Activated T-cell treated with anti-CD3 and anti-CD28 coated beads, Interleukin-2, amount 50 U/mL, for 72 hours (primary cell): ENCODE results near the gene ARHGAP15. TPM values are rescaled to one million over a fixed set of nuclear protein-coding genes. Genes with fewer than 3 reads are reported as not detected.
"Not testable (repeated sequence)": the region's sequence is repeated elsewhere in the genome, so short reads cannot be mapped to it uniquely, and the experiment has no call there.

Experiments used
- ATAC-seq, 2 donors: fragments of 150-1000 bp; cut with Tn5 transposase; replicated peaks in 1 of 2; 2 replicates each; pipeline ENCODE4 v1.10.0; 2021; ENCODE audit warnings: moderate library complexity in 2 of 2, mild to moderate bottlenecking in 1 of 2
- DNase-seq, 2 donors: peaks; one replicate each; pipeline ENCODE4 v3.0.0; 2021 to 2022; ENCODE audit warnings: mixed read lengths in 1 of 2
- H3K27ac Mint-ChIP-seq: one replicate; pipeline ENCODE4 v1.8.0; 2022; ENCODE audit warnings: mild to moderate bottlenecking, moderate library complexity, mixed read lengths
- H3K27me3 Mint-ChIP-seq: one replicate; pipeline ENCODE4 v1.8.0; 2022; ENCODE audit warnings: low read depth, mixed read lengths
- H3K36me3 Mint-ChIP-seq, 2 donors: one replicate each; pipeline ENCODE4 v1.8.0; 2022; ENCODE audit warnings: mixed read lengths in 2 of 2, mild to moderate bottlenecking in 1 of 2; ENCODE audit not compliant: insufficient read depth in 2 of 2
- H3K4me1 Mint-ChIP-seq: one replicate; pipeline ENCODE4 v1.8.0; 2022; ENCODE audit warnings: low read depth, mixed read lengths
- H3K4me3 Mint-ChIP-seq, 2 donors: one replicate each; pipeline ENCODE4 v1.8.0; 2022; ENCODE audit warnings: mild to moderate bottlenecking in 2 of 2, mixed read lengths in 2 of 2, moderate library complexity in 2 of 2
- H3K9me3 Mint-ChIP-seq, 2 donors: one replicate each; pipeline ENCODE4 v1.8.0; 2022; ENCODE audit warnings: mixed read lengths in 2 of 2
- total RNA-seq, 2 donors: library from RNA; stranded (reverse); gene quantifications; one replicate each; pipeline ENCODE4 v1.2.3, GENCODE V29; 2022

ARHGAP15 gene
- 100 to 1,000 TPM in 1 of 2 donors, 10 to 100 TPM in 1; 94.6 to 111 TPM for total RNA-seq

DNA sequence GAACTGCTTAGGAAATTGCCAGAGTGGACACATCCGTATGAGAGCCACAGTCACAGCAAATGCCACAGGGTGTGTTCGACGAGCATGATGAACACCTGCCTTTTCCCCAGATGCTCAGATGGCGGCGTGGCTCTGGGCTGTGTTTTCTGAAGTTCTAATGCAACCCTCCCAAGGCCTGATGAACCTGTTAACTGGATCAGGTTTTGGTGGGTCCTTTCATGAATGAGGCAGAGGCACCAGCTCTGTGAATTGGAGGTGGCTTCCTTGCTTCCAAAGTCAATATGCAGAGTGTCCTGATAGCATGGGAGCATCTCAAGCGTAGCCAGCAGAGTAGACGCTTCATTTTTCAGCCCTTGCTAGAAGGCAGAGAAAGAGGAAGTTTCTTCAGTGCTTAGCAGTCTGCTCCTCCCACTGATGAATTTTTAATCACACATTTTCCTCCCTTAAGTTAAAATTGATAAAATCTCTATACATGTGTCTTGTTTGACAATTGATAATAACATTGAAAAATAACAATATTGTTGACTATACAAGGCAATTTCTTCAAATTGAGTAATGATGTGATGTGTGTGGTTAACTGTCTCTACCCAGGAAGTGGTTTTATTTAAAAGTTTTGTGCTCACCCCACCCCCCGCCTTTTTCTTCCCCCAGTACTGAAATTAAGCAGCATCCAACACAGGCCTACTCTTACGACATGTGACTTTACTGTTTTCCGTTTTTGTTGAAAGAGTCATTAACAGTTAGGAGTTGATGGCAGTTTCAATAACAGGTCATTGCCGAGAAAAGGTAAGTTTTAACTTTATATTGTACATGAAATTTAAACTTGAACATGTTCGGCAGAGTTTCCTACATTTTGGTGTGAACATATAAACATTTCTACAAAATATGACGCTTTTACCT is at the start of gene ARHGAP15:
TSS of gene ARHGAP15 (plus strand) at position 739 of the 900 bp plus-strand sequence.
- Mint-ChIP-seq H3K4me3 (peak within 1 kb of the TSS; percentile 84 to 93), H3K9me3 (no peaks in the 10 kb centered on the region), H3K4me1 (peaks cover 44% of the 10 kb centered on the region), H3K27me3 (no peaks in the 10 kb centered on the region), H3K36me3 (peaks cover 5 to 9% of the 10 kb centered on the region in 2 donors), H3K27ac (peak within 1 kb of the TSS; percentile 99)
- peak; percentile 87 to 88 for ATAC-seq
- peak; percentile 70 to 71 for DNase-seq

DNA sequence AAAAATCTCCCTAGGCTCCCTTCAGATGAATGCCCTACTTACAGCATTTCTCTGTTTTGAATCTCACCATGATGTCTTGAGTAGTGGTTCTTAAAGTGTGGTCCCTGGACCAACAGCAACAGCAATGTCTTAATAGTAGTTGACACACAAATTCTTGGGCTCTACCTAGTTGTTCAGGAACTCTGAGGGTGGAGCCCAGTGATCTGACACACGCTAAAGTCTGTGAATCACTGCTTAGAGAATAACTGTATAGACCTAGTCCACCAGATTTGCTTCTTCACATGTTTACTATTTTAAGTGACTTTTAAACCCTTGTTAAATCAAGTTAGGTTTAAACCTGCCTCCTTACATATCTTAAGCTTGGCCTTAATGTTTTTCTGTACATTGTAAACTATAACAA is 47.6 kb upstream of the ARHGAP15 start:
- peaks cover 0 to 2% of the 10 kb centered on the region in 2 donors for H3K36me3 Mint-ChIP-seq
- no peaks in the 10 kb centered on the region for H3K9me3 Mint-ChIP-seq
- H3K4me3 Mint-ChIP-seq, result no peak overlapping the region
- no peak for ATAC-seq
- no peak for DNase-seq
- H3K27me3 Mint-ChIP-seq, result no peaks in the 10 kb centered on the region
- no peak overlapping the region for H3K27ac Mint-ChIP-seq
- H3K4me1 Mint-ChIP-seq, result peaks cover 24% of the 10 kb centered on the region

DNA sequence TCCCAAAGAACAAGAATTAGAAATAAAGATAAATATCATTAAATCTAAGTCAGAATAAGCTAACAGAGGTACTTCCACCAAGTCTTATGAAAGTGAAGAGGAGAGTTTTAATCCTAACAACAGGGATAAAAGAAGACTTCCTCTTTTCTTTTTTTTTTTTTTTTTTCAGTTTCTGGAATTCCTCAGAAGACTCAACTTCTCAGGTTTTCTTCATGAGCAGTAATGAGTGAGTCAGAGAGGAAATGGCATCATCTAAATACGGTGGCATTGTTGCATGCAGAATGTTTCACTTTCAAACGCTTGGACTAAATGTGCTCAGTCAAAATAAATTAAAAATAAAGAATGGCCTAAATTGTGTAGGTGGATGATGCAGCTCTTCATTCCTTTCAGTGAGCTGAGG is 45.6 kb upstream of the ARHGAP15 start:
- Mint-ChIP-seq H3K4me3 (peak overlapping the region; percentile 3 to 44), H3K36me3 (no peaks in the 10 kb centered on the region), H3K9me3 (no peaks in the 10 kb centered on the region), H3K4me1 (peaks cover 24% of the 10 kb centered on the region), H3K27ac (peak overlapping the region; percentile 75), H3K27me3 (no peaks in the 10 kb centered on the region)
- ATAC-seq (peak; percentile 59 to 82), DNase-seq (peak in 1 of 2 donors; percentile 2)

DNA sequence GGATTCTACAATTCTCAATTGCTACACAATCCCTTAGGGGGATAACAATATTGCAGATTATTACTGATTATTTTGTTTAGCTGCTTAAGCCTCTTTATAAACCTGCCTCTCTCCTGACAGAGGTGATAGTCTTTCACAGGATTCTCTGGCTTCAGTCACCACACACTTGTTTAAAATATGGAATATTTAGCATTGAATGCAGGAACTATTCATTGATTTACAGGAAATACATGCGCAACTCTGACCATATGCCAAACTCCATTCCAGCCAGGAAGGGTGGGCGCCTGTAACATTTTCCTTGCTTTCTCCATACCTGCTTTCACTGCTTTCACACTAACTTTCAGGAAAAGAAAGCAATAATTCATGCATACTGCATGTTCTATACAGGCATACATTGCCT is 44.8 kb upstream of the ARHGAP15 start:
- no peaks in the 10 kb centered on the region for H3K36me3 Mint-ChIP-seq
- DNase-seq (no peak), ATAC-seq (no peak)
- peak overlapping the region in 1 of 2 donors; percentile 64 for H3K4me3 Mint-ChIP-seq
- no peaks in the 10 kb centered on the region for H3K27me3 Mint-ChIP-seq
- H3K9me3 Mint-ChIP-seq, result no peaks in the 10 kb centered on the region
- peak overlapping the region; percentile 24 for H3K27ac Mint-ChIP-seq
- H3K4me1 Mint-ChIP-seq, result peaks cover 24% of the 10 kb centered on the region

DNA sequence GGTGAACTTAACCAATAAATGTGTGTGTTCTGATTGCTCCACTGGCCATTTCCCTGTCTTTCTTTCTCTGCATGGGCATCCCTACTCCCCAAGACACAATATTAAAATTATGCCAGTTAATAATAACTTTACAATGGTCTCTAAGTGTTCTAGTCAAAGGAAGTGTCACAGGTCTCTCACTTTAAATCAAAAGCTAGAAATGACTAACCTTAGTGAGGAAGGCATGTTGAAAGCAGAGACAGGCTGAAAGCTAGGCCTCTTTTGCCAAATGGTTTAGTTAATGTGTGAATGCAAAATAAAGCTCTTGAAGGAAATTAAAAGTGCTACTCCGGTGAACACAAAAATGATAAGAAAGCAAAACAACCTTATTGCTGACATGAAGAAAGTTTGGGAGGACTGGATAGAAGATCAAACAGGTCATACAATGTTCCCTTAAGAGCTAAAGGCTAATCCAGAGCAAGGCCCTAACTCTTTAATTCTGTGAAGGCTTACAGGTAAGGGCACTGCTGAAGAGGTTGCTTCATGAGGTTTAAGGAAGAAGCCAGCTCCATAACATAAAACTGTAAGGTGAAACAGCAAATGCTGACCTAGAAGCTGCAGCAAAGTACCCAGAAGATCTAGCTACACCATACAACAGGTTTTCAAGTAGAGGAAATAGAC is 44.0 kb upstream of the ARHGAP15 start:
- H3K36me3 Mint-ChIP-seq, result no peaks in the 10 kb centered on the region
- H3K4me3 Mint-ChIP-seq, result peak overlapping the region; percentile 23 to 64
- peaks cover 24% of the 10 kb centered on the region for H3K4me1 Mint-ChIP-seq
- ATAC-seq (peak; percentile 67 to 72), DNase-seq (no peak)
- H3K9me3 Mint-ChIP-seq, result no peaks in the 10 kb centered on the region
- H3K27ac Mint-ChIP-seq, result peak overlapping the region; percentile 86
- no peaks in the 10 kb centered on the region for H3K27me3 Mint-ChIP-seq

DNA sequence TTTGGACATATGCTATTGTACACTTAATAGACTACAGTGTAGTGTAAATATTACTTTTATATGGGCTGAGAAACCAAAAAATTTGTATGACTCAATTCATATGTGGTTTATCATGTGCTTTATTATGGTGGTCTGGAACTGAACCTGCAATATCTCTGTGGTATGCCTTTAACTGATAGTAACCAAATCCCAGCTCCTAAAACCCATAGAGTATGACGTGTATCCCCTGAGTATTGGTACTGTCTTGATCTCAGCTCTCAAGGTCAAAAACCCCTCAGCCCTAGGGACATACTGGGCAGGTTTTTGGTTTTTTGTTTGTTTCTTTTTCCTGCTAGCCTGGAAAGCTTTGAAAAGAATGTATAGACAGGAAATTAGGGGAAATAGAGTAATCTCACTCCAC is 42.2 kb upstream of the ARHGAP15 start:
- Mint-ChIP-seq H3K27ac (no peak overlapping the region), H3K9me3 (no peaks in the 10 kb centered on the region), H3K4me1 (peaks cover 24% of the 10 kb centered on the region), H3K27me3 (no peaks in the 10 kb centered on the region), H3K4me3 (no peak overlapping the region), H3K36me3 (no peaks in the 10 kb centered on the region)
- DNase-seq (no peak), ATAC-seq (peak; percentile 41 to 52)

DNA sequence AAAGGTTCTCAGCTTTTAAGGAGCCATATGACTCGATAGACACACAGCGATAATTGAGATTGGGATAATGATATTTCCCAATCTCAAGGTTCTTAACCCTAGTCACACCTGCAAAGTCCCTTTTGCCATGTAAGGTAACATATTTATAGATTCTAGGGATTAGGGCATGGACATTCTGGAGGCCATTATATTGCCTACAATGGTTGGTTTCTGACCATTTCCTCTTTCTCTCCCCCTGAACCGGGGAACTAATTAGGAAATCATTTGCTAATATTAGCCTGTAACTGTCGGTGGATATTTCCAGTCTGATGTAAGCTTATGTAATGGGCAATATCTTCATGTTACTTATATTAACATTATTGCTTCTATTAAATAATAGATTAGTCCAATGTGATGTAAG is 40.8 kb upstream of the ARHGAP15 start:
- DNase-seq (no peak), ATAC-seq (no peak)
- Mint-ChIP-seq H3K9me3 (no peaks in the 10 kb centered on the region), H3K4me1 (peaks cover 24% of the 10 kb centered on the region), H3K27me3 (no peaks in the 10 kb centered on the region), H3K27ac (no peak overlapping the region), H3K36me3 (no peaks in the 10 kb centered on the region), H3K4me3 (no peak overlapping the region)

DNA sequence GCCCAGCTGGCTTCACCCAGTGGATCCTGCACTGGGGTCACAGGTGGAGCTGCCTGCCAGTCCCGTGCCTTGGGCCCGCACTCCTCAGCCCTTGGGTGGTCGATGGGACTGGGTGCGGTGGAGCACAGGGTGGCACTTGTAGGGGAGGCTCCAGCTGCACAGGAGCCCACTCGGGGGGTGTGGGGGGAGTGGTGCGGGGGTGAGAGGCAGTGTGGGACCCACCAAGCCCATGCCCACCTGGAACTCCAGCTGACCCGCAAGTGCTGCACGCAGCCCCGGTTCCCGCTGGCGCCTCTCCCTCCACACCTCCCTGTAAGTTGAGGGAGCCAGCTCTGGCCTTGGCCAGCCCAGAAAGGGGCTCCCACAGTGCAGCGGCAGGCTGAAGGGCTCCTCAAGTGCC is 39.7 kb upstream of the ARHGAP15 start:
- DNase-seq, H3K36me3 Mint-ChIP-seq, H3K27ac Mint-ChIP-seq, H3K9me3 Mint-ChIP-seq, H3K4me3 Mint-ChIP-seq, ATAC-seq, H3K27me3 Mint-ChIP-seq: not testable (repeated sequence)
- H3K4me1 Mint-ChIP-seq, result peaks cover 13% of the 10 kb centered on the region

DNA sequence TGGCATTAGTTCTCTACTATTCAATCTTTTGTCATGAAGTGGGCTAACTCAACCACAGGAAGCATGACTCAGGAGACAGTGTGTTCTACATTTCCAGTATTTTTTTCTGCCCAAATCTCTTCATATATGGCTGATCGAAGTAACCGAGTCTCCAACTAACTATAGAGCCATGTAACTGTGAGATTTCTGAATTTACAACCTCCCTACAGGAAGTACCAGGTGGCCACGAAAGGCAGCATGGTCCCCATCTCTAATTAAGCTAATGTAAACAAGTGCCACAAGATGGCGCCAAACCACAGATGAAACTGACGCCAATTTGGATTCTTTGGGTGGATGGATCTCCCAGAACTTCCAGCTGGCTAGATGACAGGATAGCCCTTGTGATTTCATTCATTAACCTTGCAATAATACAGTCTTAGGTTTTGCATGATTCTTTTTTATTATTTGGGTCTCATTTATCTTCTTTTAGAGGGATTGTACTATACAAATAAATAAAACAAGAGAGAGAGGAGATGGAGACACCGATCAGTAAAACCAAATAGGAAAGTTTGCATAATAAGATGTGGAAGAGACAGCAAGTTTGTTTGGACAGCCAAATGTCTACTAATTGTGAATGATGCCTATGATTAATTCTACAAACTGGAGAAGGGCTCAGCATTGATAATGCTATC is 18.3 kb upstream of the ARHGAP15 start:
- DNase-seq (peak; percentile 54 to 64), ATAC-seq (peak; percentile 76 to 82)
- peak overlapping the region; percentile 69 for H3K27ac Mint-ChIP-seq
- H3K4me3 Mint-ChIP-seq, result peak overlapping the region; percentile 65 to 70
- peaks cover 40% of the 10 kb centered on the region for H3K4me1 Mint-ChIP-seq
- peaks cover 2% of the 10 kb centered on the region for H3K27me3 Mint-ChIP-seq
- H3K36me3 Mint-ChIP-seq, result no peaks in the 10 kb centered on the region
- no peaks in the 10 kb centered on the region for H3K9me3 Mint-ChIP-seq

DNA sequence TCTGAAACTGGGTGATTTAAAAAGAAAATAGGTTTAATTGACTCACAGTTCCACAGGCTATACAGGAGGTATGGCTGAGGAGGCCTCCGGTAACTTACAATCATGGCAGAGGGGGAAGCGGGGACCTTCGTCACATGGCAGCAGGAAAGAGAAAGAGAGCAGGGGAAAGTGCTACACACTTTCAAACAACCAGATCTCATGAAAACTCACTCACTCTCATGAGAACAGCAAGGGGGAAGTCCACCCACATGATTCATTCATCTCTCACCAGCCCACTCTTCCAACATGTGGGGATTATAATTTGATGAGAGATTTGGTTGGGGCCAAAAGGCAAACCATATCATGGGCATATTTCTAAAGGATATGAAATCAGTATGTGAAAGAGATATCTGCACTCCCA is 12.0 kb upstream of the ARHGAP15 start:
- Mint-ChIP-seq H3K4me1 (peaks cover 48% of the 10 kb centered on the region), H3K36me3 (peaks cover 0 to 1% of the 10 kb centered on the region in 2 donors), H3K4me3 (peak overlapping the region; percentile 51 to 72), H3K27me3 (no peaks in the 10 kb centered on the region), H3K27ac (peak overlapping the region; percentile 78), H3K9me3 (peaks cover 2 to 3% of the 10 kb centered on the region in 2 donors)
- ATAC-seq, result peak; percentile 53 to 58
- no peak for DNase-seq

DNA sequence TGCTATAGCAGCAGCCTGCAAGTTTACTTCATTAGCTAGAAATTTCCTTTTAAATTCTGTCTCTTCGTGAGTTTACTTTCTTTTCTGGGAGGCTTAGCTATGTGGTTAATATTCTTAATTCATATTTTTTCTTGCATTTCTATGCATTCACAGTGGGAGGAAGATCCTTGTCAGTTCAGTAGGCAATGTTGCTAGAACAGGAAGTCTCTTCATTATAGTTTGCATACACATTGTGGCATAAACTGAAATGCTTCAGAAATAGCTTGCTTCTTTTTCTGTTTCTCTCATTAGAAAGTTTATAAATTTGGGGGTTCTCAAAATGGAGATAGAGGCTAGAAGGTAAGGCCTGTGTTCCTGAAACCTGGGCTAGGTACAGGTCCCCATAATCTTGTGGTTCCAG is 8.1 kb upstream of the ARHGAP15 start:
- peak overlapping the region in 1 of 2 donors; percentile 56 for H3K4me3 Mint-ChIP-seq
- peaks cover 28% of the 10 kb centered on the region for H3K4me1 Mint-ChIP-seq
- H3K9me3 Mint-ChIP-seq, result peaks cover 2 to 3% of the 10 kb centered on the region in 2 donors
- DNase-seq, result no peak
- H3K36me3 Mint-ChIP-seq, result peaks cover 0 to 1% of the 10 kb centered on the region in 2 donors
- no peak for ATAC-seq
- no peak overlapping the region for H3K27ac Mint-ChIP-seq
- H3K27me3 Mint-ChIP-seq, result no peaks in the 10 kb centered on the region

DNA sequence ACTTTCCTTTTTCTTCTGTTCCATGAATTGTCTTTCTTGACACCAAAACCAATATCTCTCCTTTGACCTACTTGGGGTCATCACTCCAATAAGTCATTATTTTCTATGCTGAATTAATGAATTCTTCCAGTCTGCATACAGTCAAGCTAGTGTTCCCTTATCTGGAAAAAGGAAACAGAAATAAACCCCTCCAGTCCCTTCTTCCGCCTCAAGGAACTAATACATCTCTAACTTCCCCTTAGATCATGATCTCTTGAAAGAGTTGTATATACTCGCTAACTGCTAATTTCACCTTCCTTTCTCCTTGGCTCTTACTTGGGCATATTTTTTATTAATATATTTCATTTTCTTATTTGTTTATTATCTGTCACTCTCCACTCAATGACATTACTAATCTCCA is 7.3 kb upstream of the ARHGAP15 start:
- DNase-seq (no peak), ATAC-seq (no peak)
- H3K36me3 Mint-ChIP-seq, result no peaks in the 10 kb centered on the region

DNA sequence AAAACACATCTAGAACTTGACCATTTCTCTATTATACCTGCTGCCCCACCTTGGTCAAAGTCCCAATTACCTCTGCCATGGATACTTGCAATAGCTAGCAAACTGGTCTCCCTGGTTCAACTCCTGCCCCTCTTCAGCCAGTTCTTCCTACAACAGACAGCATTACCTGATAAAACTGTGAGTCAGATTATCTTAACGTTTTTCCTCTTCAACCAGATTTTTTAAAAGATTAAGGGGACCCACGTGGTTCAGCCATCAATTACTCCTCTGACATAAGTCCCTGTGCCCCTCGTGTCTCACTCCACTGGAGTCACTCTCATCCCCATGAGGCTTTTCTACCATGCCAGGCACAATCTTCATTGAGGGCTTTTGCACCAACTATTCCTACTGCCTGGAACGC is 5.3 kb upstream of the ARHGAP15 start:
- no peaks in the 10 kb centered on the region for H3K9me3 Mint-ChIP-seq
- H3K27ac Mint-ChIP-seq, result no peak overlapping the region
- no peaks in the 10 kb centered on the region for H3K36me3 Mint-ChIP-seq
- DNase-seq (no peak), ATAC-seq (no peak)
- H3K4me3 Mint-ChIP-seq, result no peak overlapping the region
- H3K4me1 Mint-ChIP-seq, result peaks cover 16% of the 10 kb centered on the region
- no peaks in the 10 kb centered on the region for H3K27me3 Mint-ChIP-seq

More for the DNA sequence above, 7.3 kb upstream of the ARHGAP15 start:
- no peaks in the 10 kb centered on the region for H3K27me3 Mint-ChIP-seq
- H3K4me3 Mint-ChIP-seq, result no peak overlapping the region
- H3K4me1 Mint-ChIP-seq, result peaks cover 20% of the 10 kb centered on the region
- no peak overlapping the region for H3K27ac Mint-ChIP-seq
- peaks cover 2 to 3% of the 10 kb centered on the region in 2 donors for H3K9me3 Mint-ChIP-seq
